Activated naive CD4-positive, alpha-beta T cell treated with anti-CD3 and anti-CD28 coated beads, Interleukin-2, amount 50 U/mL, for 16 hours (primary cell): ENCODE results near the gene STK32B.

ENCODE experiments used
- DNase-seq: peaks from one replicate; pipeline ENCODE4 v3.0.0-alpha.2; 2020

Gene STK32B

DNA sequence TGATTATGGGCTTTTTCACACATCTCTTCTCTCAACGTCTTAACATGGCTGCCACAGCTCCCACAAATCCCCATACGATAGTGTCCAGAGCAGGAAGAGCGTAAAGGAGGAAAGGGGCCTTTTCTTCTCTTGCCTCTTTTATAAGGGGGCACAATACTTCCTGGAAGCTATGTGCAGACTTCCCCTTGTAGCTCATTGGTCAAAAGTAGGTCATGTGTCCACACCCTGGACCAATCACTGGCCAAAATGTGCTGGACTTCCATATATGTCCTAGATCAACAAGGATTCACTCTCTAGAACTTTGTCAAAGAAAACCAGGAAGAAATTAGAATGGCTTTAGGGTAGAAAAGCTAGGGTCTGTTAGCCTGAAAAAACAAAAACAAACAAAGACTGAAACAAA, 26.7 kb downstream of the STK32B start:
- no peak for DNase-seq

DNA sequence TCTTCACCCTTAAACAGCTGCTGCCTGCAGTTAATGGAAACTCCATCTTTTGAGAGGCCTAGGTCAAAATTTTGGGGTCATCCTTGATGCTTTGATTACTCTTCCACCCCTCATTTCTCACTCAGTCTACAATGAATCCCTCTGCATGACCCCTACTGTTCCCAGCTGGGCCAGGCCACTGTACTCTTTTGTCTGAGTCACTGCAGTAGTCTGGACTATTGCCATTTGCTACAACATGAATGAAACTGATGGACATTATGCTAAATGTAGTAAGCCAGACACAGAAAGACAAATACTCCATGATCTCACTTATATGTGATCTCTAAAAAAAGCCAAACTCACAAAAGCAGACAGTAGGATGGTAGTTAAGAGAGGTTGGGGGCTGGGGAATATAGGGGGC, 28.3 kb downstream of the STK32B start:
- no peak for DNase-seq

DNA sequence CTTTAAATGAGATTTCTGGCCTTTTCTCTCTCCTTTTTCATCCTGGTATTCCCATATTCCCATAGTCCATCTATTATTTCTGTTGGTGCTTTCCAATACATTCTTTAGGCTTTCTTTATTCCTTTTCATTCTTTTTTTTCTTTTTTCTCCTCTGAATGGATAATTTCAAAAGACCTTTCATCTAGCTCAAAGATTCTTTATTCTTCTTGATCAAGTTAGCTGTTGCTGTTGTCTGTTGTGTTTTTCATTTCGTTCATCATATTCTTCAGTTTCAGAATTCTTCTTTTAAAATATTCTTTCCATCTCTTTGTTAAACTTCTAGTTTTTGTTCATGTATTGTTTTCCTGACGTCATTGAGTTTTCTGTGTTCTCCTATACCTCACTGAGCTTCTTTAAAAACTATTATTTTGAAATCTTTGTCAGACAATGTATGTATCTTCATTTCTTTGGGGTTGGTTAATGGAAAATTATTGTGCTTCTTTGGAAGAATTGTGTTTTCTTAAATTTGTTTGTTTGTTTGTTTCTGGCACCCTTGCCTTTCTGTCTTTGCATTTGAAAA, 30.2 kb downstream of the STK32B start:
- no peak for DNase-seq

DNA sequence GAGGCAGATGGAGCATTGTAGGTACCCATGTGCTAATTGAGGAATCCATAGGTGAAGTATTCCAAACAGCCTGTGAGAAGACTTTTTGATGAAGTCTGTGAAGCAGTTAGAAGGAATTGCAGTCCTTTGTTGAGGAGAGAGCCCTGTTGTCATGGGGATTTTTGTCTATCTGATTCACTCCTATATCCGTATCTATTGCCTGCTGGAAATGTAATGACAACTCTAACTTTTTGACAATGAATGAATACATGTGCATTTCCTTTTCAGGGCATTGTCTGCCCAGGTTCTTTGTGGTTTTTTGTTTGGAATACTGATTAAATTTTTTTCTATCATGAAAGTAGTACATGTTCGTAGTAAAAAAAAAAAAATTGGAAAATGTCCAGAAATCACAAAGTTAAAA, 31.1 kb downstream of the STK32B start:
- DNase-seq, result no peak

DNA sequence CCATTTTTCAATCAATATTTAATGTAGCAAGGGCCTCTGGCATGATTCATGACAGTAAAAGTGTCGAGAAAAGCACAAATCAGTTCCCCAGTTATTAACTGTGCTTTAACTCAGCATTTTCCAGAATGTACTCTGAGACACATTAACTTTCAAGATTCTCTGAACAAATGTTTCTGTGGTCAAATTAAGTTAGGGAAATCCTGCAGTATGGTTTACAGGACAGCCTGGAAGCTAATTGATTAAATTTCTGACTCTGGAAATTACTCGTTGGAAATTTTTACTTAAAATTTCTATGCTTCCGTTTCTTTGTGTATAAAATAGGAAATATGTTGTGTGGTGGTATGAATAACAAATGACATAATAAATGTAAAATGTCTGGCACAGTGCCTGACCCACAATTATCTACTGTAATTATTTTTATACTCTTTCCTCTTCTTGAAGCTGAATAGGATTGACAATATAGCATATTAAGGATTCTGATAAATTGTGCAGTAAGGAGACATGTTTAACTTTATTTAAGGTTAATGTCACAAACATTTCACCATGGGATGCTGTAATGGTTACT, 33.7 kb downstream of the STK32B start:
- no peak for DNase-seq

DNA sequence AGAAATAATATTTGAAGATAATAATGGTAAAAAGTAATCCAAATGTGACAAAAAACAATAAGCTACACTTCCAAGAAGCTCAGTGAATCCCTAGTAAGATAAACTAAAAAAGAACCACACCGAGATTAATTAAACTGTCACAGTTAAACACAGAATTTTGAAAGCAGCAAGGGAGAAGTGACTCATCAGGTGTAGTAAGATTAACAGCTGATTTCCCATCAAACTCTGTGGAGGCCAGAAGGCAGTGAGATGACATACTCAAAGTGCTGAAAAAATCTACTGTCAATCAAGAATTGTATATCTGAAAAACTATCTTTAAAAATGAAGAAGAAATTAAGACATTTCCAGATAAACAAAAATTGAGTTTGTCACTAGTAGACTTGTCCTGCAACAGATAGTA, 35.3 kb downstream of the STK32B start:
- no peak for DNase-seq

DNA sequence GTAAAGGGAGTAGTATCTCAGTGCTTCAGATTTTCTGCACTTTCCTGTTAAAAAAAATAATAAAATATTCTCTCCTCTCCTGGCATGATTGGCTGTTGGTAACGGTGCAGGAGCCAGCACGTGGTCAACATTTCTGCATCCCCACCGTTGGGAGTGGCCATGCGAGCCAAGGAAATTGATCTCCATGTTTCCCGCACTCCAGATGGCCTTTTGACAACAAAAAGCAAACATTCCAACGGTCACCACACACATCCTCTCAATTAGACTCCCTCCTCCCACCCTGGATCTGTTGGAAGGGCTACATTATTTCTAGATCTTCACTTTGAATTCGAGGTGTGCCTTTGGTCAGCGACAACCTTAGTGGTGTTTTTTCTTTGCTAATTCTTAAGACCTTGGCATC, 45.0 kb downstream of the STK32B start:
- no peak for DNase-seq

DNA sequence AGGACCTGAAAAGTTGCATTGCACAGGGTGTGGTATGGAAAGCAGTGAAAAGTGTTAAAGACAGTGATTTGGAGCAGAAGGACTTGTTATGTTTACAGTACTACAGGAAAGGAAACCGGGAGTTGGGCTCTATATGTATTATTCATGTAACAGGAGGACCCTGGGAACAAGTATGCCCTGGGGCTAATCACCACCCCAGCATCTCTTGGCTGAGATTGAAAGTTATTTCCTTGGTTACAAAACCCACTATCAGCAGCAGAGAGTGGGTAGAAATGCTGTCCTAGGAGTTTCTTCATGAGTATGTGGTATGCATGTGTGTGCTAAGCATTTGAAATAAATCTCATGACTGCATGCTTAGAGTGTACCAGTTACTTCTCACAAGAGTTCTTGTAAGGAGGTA, 46.9 kb downstream of the STK32B start:
- no peak for DNase-seq

DNA sequence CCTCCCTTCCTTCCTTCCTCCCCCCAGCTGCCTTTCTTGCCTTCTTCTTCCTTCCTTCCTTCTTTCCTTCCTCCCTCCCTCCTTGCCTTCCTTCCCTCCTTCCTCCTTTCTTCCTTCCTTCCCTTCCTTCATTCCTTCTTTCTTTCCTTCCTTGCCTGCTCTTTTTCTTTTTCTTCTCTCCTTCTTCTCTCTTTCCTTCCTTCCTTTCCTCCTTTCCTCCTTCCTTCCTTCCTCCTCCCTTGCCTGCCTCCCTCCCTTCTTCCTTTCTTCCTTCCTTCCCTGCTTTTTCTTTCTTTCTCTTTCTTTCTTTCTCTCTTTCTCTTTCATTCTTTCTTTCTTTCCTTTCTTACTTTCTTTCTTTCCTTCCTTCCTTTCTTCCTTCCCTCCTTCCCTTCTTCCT, 49.1 kb downstream of the STK32B start:
- no peak for DNase-seq

DNA sequence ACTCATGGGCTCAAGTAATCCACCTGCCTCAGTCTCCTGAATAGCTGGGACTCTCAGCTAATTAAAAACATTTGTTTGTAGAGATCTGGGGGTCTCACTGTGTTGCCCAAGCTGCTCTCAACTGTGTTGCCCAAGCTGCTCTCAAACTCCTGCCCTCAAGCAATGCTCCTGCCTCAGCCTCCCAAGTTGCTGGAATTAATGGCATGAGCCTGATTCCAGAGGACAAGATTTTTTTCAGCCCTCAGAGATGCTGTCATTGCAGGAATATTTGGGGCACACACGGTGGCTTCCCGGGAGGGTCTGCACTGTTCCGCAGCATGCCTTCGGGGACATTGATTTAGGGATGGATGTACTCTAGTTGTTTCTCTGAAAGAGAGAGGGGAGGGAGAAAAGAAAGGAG, 49.7 kb downstream of the STK32B start:
- no peak for DNase-seq

DNA sequence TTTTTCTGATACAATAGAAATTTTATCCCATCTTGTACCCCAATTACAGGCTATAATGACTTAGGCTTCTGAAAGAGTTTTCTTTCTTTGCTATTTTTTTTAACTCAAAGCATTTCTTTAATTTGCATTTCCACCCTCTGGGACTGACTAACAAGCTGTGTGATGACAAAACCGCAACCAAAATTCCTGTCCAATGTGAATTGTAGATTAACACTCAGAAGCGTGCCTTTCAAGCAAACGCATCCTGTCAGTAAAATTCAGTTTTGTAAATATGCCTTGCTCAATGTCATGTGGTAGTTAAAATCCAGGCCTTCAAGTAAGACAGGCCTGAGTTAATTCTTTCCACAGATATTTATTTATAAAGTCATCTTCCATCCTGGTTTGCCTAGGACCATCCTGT, 50.3 kb downstream of the STK32B start:
- DNase-seq, result no peak

DNA sequence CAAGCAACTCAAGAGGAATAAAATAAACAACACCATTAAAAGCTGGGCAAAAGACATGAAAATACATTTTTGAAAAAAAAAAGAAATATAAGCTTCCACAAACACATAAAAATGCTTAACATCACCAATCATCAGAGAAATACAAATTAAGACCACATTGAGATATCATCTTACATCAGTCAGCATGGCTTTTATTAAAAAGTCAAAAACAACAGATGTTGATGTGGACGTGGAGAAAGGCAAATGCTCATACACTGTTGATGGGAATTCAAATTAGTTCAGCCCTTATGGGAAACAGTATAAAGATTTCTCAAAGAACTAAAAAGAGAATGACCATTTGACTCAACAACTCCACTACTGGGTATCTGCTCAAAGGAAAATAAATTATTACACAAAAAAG, 59.6 kb downstream of the STK32B start:
- no peak for DNase-seq

DNA sequence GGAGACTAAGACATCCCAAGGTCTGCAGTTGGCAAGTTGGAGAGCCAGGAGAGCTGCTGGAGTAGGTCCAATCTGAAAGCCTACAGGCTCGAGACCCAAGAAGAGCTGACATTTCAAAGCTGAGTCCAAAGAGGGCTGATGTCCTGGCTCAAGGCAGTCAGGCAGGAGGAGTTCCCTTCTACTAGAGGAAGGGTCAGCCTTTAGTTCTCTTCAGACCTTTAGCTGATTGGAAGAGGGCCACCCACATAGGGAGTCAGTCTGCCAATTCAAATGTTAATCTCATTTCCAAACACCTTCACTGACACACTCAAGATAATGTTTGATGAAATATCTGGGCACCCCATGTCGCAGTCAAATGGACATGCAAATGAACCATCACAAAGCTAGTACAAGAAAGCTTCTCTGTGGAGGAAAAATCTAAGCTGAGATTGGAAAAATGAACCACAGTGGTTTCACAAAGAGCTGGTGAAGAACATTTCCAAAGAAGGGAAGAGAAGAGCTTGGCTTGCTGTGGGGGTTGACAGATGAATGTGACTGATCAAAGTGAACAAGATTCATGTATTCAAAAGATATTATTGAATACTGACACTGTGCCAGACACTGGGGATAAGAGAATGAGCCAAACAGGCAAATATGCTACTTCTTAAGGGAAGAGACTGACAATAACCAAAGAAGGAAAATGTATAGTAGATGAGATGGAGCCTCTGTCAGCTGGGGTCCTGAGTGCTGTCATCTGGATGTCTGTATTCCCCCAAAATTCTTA, 61.2 kb downstream of the STK32B start:
- DNase-seq, result no peak

DNA sequence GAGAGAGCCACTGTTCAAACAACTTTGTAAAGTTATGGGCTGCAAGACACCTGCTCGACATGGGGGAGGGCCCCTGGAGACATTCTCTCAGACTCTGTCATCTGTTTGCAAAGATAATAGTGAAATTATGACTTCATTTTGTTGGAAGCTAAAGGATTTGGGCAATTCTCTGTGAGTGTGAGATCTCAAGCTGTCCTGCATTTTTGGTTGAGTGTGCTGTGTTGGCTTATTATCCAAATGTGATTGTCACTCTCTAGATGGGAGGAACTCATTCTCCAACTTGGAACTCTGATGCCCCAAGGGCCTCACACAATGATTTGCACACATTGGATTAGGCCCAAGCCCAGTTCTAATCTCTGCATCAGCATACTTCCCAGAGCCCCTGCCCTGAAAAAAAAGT, 63.7 kb downstream of the STK32B start:
- DNase-seq, result no peak

DNA sequence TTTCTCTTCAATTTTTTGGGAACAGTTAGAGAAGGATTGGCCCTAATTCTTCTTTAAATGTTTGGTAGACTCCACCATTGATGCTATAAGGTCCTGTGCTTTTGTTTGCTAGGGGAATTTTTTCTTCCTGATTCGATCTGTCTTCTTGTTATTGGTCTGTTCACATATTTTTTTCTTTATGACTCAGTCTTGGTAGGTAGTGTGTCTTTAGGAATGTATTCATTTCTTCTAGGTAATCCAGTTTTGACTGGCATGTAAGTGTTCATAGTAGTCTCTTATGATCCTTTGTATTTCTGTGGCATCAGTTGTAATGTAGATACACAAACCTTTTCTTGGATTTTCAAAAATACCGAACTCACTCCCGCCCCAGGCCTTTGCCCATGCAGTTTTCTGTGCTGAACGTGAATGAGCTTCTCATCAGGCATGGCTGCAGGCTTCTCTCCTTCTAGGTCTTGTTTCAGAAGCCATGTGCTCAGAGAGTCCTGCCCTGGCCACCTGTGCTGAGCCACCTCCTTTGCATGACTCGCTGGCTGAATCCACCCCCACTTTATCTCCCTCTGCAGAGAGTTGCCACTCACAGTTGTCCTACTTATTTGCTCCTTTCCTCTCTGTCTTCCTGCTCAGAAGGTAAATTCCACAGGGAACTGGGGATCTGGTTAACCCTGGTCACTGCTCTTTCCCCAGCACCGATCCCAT, 67.0 kb downstream of the STK32B start:
- no peak for DNase-seq

DNA sequence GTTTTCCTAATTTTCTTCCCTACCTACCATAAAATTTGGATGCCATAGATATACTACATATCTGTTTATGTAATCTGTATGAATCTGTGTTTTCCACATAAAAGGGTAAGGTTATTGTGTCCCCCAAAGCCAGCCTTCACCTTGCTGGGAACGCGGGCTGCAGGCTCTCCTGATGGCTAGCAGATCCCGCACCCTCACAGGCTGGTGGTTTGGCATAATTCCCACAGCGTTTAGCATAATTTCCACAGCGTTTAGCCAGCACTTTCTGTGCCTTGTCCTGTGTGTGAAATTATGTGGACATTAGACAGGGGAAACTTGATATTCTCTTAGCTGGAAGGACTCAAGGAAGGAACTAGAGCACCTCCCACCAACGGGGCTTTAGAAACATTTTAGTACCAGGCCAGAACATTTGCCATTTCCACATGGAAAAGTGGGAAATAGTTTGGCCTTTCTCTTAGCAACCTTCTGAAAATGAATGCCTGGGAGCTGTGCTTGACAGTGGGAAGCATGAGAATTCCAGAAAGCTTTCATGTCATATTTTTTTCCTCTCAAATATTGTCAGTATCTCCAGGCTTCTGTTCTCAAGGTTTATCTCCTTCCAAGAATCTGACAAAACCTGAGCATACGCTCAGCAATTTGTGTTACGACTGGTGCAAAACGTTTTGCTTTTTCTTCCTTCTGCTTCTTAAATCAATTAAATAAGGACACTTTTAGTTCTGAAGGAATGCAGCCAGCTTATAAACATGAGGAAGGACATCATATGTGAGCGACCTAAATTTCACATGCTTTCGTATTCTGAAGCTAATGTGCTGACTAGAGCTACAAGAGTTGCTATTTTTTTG, 67.9 kb downstream of the STK32B start:
- no peak for DNase-seq

DNA sequence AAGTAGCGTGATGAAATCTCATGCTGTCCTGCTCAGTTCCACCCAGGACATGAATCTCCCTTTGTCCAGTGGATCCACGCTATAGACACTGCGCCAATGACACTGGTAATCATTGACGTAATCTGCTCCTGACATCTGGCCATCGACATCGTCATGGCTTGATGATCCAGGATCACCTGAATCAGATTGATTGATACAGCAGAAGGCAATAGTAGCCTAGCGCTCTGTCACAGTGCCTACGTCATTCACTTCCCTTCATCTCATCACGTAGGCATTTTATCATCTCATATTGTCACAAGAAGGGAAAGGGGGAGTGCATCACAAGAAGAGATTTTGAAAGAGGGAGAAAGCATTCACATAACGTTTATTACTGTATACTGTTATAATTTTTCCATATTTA, 68.8 kb downstream of the STK32B start:
- DNase-seq, result no peak

DNA sequence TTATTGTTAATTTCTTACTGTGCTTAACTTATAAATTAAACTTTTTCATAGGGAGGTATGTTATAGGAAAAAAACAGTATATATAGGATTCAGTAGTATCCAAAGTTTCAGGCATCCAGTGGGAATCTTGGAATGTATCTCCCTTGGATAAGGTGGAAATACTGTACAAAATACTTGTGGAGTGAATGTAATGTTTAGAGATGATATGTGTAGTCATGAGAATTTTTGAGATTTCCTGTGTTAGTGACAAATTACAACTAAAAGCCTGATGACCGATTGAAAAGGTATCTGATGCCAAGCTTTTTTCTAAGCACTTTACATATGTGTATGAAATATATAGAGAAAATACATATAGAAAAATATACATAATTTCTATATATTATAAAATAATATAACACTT, 69.2 kb downstream of the STK32B start:
- no peak for DNase-seq

DNA sequence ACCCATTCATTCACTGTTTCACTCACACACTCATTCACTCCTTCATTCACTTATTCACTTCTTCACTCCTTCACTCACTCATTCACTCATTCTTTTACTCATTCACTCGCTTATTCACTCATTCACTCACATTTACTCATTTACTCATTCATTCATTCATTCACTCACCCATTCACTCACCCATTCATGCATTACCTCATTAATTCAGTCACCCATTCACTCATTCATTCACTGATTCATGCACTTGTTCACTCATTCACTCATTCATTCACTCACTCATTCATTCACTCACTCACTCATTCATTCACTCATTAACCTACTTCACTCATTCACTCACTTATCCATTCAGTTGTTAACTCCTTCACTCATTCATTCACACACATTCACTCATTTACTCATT, 70.8 kb downstream of the STK32B start:
- no peak for DNase-seq

DNA sequence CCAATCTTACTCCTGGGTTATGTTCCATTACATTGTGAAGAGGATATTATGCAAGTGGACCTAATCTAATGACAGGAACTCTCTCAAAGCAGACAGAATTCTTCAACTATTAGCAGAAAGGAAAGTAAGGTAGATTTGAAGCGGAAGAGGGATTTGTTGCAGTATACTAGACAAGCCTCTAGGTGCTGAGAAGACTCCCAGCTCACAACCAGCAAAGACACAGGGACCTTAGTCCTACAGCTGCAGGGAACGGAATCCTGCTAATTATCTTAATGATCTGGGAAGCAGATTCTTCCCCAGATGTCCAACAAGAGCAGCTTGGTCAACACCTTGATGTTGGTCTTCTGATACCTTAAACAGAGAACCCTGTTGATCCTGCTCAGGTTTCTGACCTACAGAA, 73.6 kb downstream of the STK32B start:
- DNase-seq, result no peak

DNA sequence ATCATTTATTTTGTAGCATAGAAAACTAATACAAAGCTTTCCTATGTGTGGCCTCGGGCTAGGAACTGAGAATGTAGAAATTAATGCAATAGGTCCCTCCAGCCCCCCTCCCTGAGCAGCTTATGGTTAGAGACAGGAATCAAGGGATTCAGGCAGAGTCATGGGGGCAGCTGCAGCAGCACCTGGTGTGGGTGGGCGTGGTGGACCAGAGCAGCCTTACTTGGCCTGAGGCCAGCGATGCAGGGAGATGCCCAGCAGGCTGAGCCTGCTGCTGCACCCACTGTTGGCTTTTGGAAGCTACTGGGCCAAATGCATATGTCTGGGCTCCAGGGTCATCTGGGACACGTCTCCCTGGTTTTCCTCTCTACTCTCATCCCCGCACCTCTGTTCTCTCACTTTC, 74.0 kb downstream of the STK32B start:
- DNase-seq, result no peak

DNA sequence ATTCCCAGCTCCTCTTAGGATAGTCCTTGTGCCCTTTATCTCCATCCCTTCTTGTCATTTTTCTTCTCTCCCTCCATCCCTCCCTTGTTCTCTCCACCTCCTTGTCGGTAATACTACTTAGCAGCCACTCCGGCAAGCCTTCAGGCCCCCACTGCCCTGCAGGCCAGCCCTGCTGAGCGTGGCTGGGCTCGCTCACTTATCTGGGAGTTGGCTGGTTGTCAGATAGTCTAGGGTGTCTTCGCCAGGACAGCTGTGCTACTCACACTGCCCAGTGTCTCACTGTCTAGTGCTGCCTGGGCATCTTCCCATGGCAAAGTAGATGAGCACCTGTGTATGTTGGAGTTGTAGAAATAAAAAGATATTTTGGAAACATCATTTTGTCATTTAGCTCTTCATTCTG, 75.0 kb downstream of the STK32B start:
- DNase-seq, result no peak

DNA sequence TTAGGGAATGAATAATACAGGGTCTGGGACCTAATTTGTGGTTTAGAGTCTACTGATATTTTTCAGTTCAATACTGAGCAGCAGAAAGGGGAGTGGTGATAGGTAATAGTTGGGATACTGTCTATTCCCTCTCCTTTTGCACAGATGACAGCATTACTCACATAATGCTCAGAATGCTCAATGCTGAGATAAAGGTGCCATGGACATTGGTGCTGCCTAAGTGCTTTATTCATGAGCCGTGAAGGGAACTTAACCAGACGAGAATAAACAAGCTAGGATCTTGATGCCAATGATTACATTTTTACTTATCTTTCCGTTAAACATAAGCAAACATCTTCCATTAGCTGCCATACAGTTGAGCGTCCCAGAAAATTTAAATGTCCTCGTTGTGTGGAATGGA, 75.6 kb downstream of the STK32B start:
- no peak for DNase-seq
